Ovary (tissue), 3 donors: ENCODE results near the gene IMPA2.

Experiments used
- CTCF ChIP-seq, 3 donors: fragments of 450-650 bp in 2 of 3; fragments of 200-600 bp in 1 of 3; IDR thresholded peaks; one replicate each; pipeline versions ENCODE4 v1.5.1 to v1.8.0; 2016 to 2022; ENCODE audit warnings: antibody characterized with exemption in 3 of 3, mild to moderate bottlenecking in 1 of 3
- POLR2A ChIP-seq: fragments of 450-650 bp; IDR thresholded peaks from one replicate; pipeline ENCODE4 v1.6.1; 2017; ENCODE audit warnings: antibody characterized with exemption, mild to moderate bottlenecking, moderate library complexity
- donor health status: DM: no; HTN: no; CAD: no.

GRCh38 chr18:12049978-12050811, 68.9 kb downstream of the IMPA2 start:
- no peak for TF ChIP-seq CTCF (IDR thresholded peaks at IDR 0.05)
- no peak for TF ChIP-seq POLR2A
